Nephron (organoid): Measurements from ENCODE around the gene LRRC56.

ENCODE experiments used
- H3K27ac Mint-ChIP-seq, 3 experiments: 2 replicates each; pipeline ENCODE4 v1.8.0; 2020; ENCODE audit warnings: mixed read lengths in 3 of 3, mild to moderate bottlenecking in 2 of 3, moderate library complexity in 1 of 3
- H3K27me3 Mint-ChIP-seq: 2 replicates; pipeline ENCODE4 v1.8.0; 2021; ENCODE audit warnings: low read depth, mild to moderate bottlenecking, moderate library complexity, mixed read lengths
- H3K36me3 Mint-ChIP-seq: 2 replicates; pipeline ENCODE4 v1.8.0; 2020; ENCODE audit warnings: low read depth, mixed read lengths
- H3K4me1 Mint-ChIP-seq: 2 replicates; pipeline ENCODE4 v1.8.0; 2020; ENCODE audit warnings: mixed read lengths
- H3K4me3 Mint-ChIP-seq, 3 experiments: 2 replicates each; pipeline ENCODE4 v1.8.0; 2020; ENCODE audit warnings: mild to moderate bottlenecking in 3 of 3, mixed read lengths in 3 of 3, moderate library complexity in 2 of 3
- H3K9me3 Mint-ChIP-seq: 2 replicates; pipeline ENCODE4 v1.8.0; 2020; ENCODE audit warnings: mixed read lengths
- CTCF ChIP-seq, 3 experiments: fragments of 200-600 bp; sonication (generic); IDR thresholded peaks; one replicate each; pipeline ENCODE4 v1.5.0; 2021; ENCODE audit warnings: antibody characterized with exemption in 3 of 3; ENCODE audit not compliant: unreplicated experiment in 3 of 3

LRRC56 gene

GRCh38 chr11:494761-495536 lies 42.4 kb upstream of the LRRC56 start:
- H3K36me3 Mint-ChIP-seq = peaks cover 45% of the 10 kb centered on the region
- peak overlapping the region in 2 of 3 experiments; percentile 37 to 91 for H3K27ac Mint-ChIP-seq
- no peak overlapping the region for H3K4me3 Mint-ChIP-seq
- no peak for TF ChIP-seq CTCF (IDR thresholded peaks at IDR 0.05; ENCODE audit: unreplicated experiment in 3 of 3)
- peaks cover 2% of the 10 kb centered on the region for H3K9me3 Mint-ChIP-seq
- H3K27me3 Mint-ChIP-seq = peaks cover 4% of the 10 kb centered on the region
- H3K4me1 Mint-ChIP-seq = peaks cover 18% of the 10 kb centered on the region

GRCh38 chr11:495537-495931 lies 41.8 kb upstream of the LRRC56 start:
- Mint-ChIP-seq H3K36me3 (peaks cover 47% of the 10 kb centered on the region), H3K4me3 (no peak overlapping the region), H3K9me3 (peaks cover 2% of the 10 kb centered on the region), H3K27me3 (peaks cover 4% of the 10 kb centered on the region), H3K4me1 (peaks cover 18% of the 10 kb centered on the region), H3K27ac (peak overlapping the region in 1 of 3 experiments; percentile 91)
- TF ChIP-seq CTCF (IDR thresholded peaks at IDR 0.05; ENCODE audit: unreplicated experiment in 3 of 3) = no peak

- no peak overlapping the region for H3K4me3 Mint-ChIP-seq
- peaks cover 4% of the 10 kb centered on the region for H3K27me3 Mint-ChIP-seq
- peaks cover 51% of the 10 kb centered on the region for H3K36me3 Mint-ChIP-seq
- H3K9me3 Mint-ChIP-seq = peaks cover 2% of the 10 kb centered on the region
- H3K27ac Mint-ChIP-seq = peak overlapping the region in 1 of 3 experiments; percentile 29
- no peak for TF ChIP-seq CTCF (IDR thresholded peaks at IDR 0.05; ENCODE audit: unreplicated experiment in 3 of 3)
- peaks cover 18% of the 10 kb centered on the region for H3K4me1 Mint-ChIP-seq
These were observed 40.3 kb upstream of the LRRC56 start for GRCh38 chr11:496834-497564.

- H3K36me3 Mint-ChIP-seq = peaks cover 48% of the 10 kb centered on the region
- H3K27me3 Mint-ChIP-seq = peaks cover 4% of the 10 kb centered on the region
These were observed 39.6 kb upstream of the LRRC56 start for GRCh38 chr11:497565-498296.

More at GRCh38 chr11:497565-498296, 39.6 kb upstream of the LRRC56 start:
- Mint-ChIP-seq H3K9me3 (peaks cover 2% of the 10 kb centered on the region), H3K4me1 (peaks cover 18% of the 10 kb centered on the region), H3K4me3 (no peak overlapping the region), H3K27ac (peak overlapping the region in 2 of 3 experiments; percentile 29 to 71)
- TF ChIP-seq CTCF (IDR thresholded peaks at IDR 0.05; ENCODE audit: unreplicated experiment in 3 of 3) = no peak
